ENCODE results near the gene GUSB. TPM values are rescaled to one million over a fixed set of nuclear protein-coding genes. Genes with fewer than 3 reads are reported as not detected.
A peak's percentile ranks its signal among the peaks of the same experiment; 100 is the strongest.

GUSB gene
- total and polyA plus RNA-seq, 9 of the 15 experiments (the other 6 are each of a cell fraction or from before 2014, with no cell fraction given) = 22.7 to 102 (median 60.1) TPM

DNA sequence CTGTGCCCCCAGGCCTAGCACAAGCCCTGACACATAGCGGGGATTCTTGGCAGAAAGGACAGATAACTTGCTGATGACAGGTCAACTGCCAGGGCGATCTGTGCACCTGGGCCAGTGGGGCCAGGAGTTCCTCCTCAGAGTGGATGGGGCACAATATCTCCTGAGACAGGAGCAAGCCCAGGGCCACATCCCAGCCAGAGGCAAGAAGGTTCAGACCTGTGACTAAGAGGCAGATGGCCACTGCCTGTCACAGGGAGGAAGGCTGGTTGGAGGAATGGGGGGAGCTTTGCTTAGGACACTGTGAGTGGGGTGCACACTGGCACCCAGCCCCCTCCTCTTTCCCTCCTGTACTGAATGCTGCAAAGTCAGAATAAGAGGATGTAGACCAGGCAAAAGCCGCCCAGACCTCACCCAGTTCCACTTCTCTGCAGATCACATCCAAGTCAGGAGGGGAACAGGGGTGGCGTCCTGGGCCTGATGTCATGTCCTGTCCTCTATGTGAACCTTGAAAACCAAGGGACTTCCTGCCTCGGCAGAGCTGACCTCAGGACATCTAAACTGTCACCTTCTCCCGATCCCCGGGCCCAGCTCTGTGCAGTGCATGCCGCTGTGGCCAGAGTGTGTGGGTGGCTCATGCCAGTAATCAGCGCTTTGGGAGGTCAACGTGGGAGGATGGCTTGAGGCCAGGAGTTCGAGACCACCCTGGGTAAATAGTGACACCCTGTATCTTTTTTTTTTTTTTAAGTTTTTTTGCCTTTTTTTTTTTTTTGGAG lies 1.3 kb downstream of the GUSB start (continued):
- TF ChIP-seq, protein P1, sequence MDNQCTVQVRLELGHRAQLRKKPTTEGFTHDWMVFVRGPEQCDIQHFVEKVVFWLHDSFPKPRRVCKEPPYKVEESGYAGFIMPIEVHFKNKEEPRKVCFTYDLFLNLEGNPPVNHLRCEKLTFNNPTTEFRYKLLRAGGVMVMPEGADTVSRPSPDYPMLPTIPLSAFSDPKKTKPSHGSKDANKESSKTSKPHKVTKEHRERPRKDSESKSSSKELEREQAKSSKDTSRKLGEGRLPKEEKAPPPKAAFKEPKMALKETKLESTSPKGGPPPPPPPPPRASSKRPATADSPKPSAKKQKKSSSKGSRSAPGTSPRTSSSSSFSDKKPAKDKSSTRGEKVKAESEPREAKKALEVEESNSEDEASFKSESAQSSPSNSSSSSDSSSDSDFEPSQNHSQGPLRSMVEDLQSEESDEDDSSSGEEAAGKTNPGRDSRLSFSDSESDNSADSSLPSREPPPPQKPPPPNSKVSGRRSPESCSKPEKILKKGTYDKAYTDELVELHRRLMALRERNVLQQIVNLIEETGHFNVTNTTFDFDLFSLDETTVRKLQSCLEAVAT (IDR thresholded peaks at IDR 0.05) = 0 out of 4 replicates have a peak, but pooled peaks of 1 of the 2 experiments have one; percentile 19
- TF ChIP-seq POLR2AphosphoS5 (IDR thresholded peaks at IDR 0.05; ENCODE audit: control insufficient read depth, insufficient read depth, low read depth, low read length) (peak; percentile 77), BRD9 (IDR thresholded peaks at IDR 0.05; ENCODE audit: low read depth, partially characterized antibody) (peak; percentile 60), CBFA2T3 (IDR thresholded peaks at IDR 0.05) (peak; percentile 45), DDX20 (tag; IDR thresholded peaks at IDR 0.05; ENCODE audit: low read depth) (no peak), TARDBP (IDR thresholded peaks at IDR 0.05) (no peak), NFIX (CRISPR knock-in tag; IDR thresholded peaks at IDR 0.05; ENCODE audit: low read depth) (no peak), ASH1L (IDR thresholded peaks at IDR 0.05; ENCODE audit: borderline replicate concordance, low read depth, partially characterized antibody) (no peak), EP300 (IDR thresholded peaks at IDR 0.05; ENCODE audit: low read length) (peak; percentile 56; the same call in 1 of the 2 replicates), SPI1 (IDR thresholded peaks at IDR 0.05; ENCODE audit: borderline replicate concordance, low read depth, low read length) (peak; percentile 72; the same call in 1 of the 2 replicates), TEAD4 (IDR thresholded peaks at IDR 0.05; ENCODE audit: low read length) (peak; percentile 61; the same call in 1 of the 2 replicates), TEAD4 (CRISPR knock-in tag; IDR thresholded peaks at IDR 0.05; ENCODE audit: borderline replicate concordance) (no peak)
- TF ChIP-seq, protein P2, sequence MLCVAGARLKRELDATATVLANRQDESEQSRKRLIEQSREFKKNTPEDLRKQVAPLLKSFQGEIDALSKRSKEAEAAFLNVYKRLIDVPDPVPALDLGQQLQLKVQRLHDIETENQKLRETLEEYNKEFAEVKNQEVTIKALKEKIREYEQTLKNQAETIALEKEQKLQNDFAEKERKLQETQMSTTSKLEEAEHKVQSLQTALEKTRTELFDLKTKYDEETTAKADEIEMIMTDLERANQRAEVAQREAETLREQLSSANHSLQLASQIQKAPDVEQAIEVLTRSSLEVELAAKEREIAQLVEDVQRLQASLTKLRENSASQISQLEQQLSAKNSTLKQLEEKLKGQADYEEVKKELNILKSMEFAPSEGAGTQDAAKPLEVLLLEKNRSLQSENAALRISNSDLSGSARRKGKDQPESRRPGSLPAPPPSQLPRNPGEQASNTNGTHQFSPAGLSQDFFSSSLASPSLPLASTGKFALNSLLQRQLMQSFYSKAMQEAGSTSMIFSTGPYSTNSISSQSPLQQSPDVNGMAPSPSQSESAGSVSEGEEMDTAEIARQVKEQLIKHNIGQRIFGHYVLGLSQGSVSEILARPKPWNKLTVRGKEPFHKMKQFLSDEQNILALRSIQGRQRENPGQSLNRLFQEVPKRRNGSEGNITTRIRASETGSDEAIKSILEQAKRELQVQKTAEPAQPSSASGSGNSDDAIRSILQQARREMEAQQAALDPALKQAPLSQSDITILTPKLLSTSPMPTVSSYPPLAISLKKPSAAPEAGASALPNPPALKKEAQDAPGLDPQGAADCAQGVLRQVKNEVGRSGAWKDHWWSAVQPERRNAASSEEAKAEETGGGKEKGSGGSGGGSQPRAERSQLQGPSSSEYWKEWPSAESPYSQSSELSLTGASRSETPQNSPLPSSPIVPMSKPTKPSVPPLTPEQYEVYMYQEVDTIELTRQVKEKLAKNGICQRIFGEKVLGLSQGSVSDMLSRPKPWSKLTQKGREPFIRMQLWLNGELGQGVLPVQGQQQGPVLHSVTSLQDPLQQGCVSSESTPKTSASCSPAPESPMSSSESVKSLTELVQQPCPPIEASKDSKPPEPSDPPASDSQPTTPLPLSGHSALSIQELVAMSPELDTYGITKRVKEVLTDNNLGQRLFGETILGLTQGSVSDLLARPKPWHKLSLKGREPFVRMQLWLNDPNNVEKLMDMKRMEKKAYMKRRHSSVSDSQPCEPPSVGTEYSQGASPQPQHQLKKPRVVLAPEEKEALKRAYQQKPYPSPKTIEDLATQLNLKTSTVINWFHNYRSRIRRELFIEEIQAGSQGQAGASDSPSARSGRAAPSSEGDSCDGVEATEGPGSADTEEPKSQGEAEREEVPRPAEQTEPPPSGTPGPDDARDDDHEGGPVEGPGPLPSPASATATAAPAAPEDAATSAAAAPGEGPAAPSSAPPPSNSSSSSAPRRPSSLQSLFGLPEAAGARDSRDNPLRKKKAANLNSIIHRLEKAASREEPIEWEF (CRISPR knock-in tag; IDR thresholded peaks at IDR 0.05) = no peak

All from K562 (cell line).